Measurements from ENCODE around the gene PKNOX2.

The PKNOX2 gene

DNA sequence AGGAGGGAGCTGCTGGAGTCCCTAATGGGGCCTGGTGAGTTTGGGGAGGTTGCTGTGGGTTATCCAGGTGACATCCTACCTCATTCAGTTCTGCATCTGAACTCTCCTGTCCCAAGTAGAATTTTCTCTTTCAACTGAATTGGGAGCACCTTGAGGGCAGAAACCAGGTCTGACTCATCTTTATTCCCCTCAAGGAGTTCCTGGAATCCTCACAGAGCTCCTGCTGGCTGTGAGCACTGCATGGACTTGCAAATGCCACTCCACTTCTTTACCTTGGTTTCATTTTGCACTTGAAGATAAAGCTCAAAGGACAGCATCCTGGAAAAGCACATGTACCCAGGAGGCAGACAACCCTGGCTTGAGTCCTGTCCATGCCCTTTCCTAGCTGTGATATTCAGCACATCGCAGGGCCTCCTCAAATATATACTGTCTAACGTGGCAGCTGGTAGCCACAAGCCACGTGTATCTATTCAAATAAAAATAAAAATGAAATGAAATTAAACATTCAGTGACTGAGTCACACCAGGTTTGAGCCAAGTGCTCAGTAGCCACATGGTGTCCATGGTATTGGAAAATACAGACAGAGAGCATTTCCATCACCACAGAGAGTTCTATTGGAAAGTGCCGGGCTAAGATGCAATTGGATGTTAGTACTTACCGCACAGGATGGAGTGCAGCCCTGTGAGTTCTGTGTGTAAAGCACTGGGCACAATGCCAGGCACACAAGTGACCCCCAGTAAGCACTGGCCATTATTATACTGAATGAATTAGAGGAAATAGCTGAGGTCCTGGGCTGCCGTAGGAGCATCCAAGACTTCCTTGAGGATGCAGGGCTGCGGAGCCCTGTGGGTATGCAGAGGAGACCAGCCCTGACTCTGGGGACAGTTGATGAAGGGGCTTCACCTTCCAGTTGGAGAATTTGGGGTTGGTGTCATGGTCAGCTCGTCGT lies 149.0 kb downstream of the PKNOX2 start:
- Histone ChIP-seq H3K23ac (ENCODE audit: low read length) (no peak overlapping the region), H3K79me1 (ENCODE audit: low read length) (no peaks in the 10 kb centered on the region), H2BK120ac (ENCODE audit: insufficient read depth, low read length, poor library complexity) (no peak overlapping the region), H3K4me3 (ENCODE audit: low read depth, low read length) (no peak overlapping the region), H4K91ac (ENCODE audit: low read depth, low read length) (no peak overlapping the region), H3K79me2 (ENCODE audit: control insufficient read depth, insufficient read depth, low read length, poor library complexity) (no peaks in the 10 kb centered on the region), H3K36me3 (ENCODE audit: control insufficient read depth in 1 of 2, insufficient read depth in 2 of 2, low read length in 2 of 2) (no peaks in the 10 kb centered on the region), H4K8ac (ENCODE audit: low read depth, low read length) (no peak overlapping the region), H3K4me1 (ENCODE audit: control insufficient read depth in 1 of 2, insufficient read depth in 2 of 2, low read length in 2 of 2) (no peaks in the 10 kb centered on the region), H4K12ac (ENCODE audit: low read depth, low read length) (no peak overlapping the region), H2AFZ (ENCODE audit: insufficient read depth, low read length, poor library complexity) (no peak overlapping the region), H3K9ac (ENCODE audit: low read length) (no peak overlapping the region), H3K14ac (ENCODE audit: low read length) (no peak overlapping the region), H3K18ac (ENCODE audit: low read length) (no peak overlapping the region), H3K4me2 (ENCODE audit: low read length) (no peak overlapping the region), H3K27me3 (ENCODE audit: insufficient read depth, low read length) (no peaks in the 10 kb centered on the region), H3K4ac (ENCODE audit: low read depth, low read length) (no peak overlapping the region), H2BK5ac (ENCODE audit: low read depth, low read length, poor library complexity) (no peak overlapping the region), H3K27ac (ENCODE audit: low read depth, low read length) (no peak overlapping the region), H3K9me3 (ENCODE audit: insufficient read depth, low read depth, low read length) (no peaks in the 10 kb centered on the region), H2AK5ac (ENCODE audit: low read length) (no peak overlapping the region), H2BK12ac (ENCODE audit: low read length) (no peak overlapping the region)
- WGBS (ENCODE audit: extremely low coverage, insufficient coverage, insufficient read length) = no CpG with 5 or more reads among the region's 9 CpGs
- DNase-seq = peak; percentile 65 to 66

DNA sequence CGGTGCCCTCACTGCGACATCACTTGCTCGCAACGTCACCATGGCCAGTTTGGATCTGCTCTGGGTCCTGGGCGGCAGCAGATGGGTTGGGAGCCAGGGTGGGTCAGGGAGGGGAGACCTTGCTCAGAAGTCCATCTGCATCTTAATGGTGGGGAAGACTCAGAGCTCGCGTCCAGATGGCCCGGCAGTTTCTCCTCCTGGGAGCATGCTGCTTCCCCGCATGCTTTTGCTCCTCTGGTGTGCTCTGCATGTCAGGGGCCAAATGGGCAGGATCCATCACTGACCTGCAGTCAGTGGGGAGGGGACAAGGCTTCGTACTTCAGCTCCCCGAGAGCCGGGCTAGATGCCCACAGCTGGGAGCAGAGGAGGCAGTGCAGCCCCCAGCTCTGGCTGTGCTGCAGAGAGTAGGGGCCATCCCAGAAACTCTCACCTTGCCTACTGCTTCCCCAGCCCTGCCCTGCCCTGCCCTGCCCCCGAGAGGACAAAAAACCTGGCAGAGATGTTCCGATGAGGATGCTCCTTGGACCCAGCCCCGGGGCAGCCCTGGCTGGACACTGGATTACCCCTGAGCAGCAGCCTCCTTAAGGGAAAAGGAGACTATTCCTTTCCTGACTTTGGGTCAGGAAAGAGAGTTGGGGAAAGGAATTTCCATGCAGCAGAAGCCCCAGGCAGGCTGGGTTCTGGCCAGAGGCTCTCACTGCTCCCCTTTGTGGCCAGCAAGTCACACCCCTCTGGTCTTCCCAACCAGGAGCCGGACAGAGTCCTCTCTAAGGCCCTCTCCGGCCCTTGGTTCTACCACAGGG lies 149.9 kb downstream of the PKNOX2 start:
- H2BK5ac ChIP-seq (ENCODE audit: low read depth, low read length, poor library complexity) = no peak overlapping the region
- H3K4me3 ChIP-seq (ENCODE audit: low read depth, low read length) = no peak overlapping the region
- no peaks in the 10 kb centered on the region for H3K9me3 ChIP-seq (ENCODE audit: insufficient read depth, low read depth, low read length)
- H3K18ac ChIP-seq (ENCODE audit: low read length) = no peak overlapping the region
- H4K91ac ChIP-seq (ENCODE audit: low read depth, low read length) = no peak overlapping the region
- H3K4ac ChIP-seq (ENCODE audit: low read depth, low read length) = no peak overlapping the region
- no peaks in the 10 kb centered on the region for H3K27me3 ChIP-seq (ENCODE audit: insufficient read depth, low read length)
- no peak overlapping the region for H3K23ac ChIP-seq (ENCODE audit: low read length)
- no peaks in the 10 kb centered on the region for H3K79me2 ChIP-seq (ENCODE audit: control insufficient read depth, insufficient read depth, low read length, poor library complexity)
- no peak overlapping the region for H3K14ac ChIP-seq (ENCODE audit: low read length)
- H3K9ac ChIP-seq (ENCODE audit: low read length) = no peak overlapping the region
- H3K36me3 ChIP-seq (ENCODE audit: control insufficient read depth in 1 of 2, insufficient read depth in 2 of 2, low read length in 2 of 2) = no peaks in the 10 kb centered on the region
- no peak overlapping the region for H3K4me2 ChIP-seq (ENCODE audit: low read length)
- H3K27ac ChIP-seq (ENCODE audit: low read depth, low read length) = no peak overlapping the region
- no CpG with 5 or more reads among the region's 17 CpGs for WGBS (ENCODE audit: extremely low coverage, insufficient coverage, insufficient read length)
- no peaks in the 10 kb centered on the region for H3K79me1 ChIP-seq (ENCODE audit: low read length)
- H2BK120ac ChIP-seq (ENCODE audit: insufficient read depth, low read length, poor library complexity) = no peak overlapping the region
- no peak overlapping the region for H2AK5ac ChIP-seq (ENCODE audit: low read length)
- H4K12ac ChIP-seq (ENCODE audit: low read depth, low read length) = no peak overlapping the region
- no peak for DNase-seq
- no peak overlapping the region for H4K8ac ChIP-seq (ENCODE audit: low read depth, low read length)
- H2BK12ac ChIP-seq (ENCODE audit: low read length) = no peak overlapping the region
- H2AFZ ChIP-seq (ENCODE audit: insufficient read depth, low read length, poor library complexity) = no peak overlapping the region
- H3K4me1 ChIP-seq (ENCODE audit: control insufficient read depth in 1 of 2, insufficient read depth in 2 of 2, low read length in 2 of 2) = no peaks in the 10 kb centered on the region

DNA sequence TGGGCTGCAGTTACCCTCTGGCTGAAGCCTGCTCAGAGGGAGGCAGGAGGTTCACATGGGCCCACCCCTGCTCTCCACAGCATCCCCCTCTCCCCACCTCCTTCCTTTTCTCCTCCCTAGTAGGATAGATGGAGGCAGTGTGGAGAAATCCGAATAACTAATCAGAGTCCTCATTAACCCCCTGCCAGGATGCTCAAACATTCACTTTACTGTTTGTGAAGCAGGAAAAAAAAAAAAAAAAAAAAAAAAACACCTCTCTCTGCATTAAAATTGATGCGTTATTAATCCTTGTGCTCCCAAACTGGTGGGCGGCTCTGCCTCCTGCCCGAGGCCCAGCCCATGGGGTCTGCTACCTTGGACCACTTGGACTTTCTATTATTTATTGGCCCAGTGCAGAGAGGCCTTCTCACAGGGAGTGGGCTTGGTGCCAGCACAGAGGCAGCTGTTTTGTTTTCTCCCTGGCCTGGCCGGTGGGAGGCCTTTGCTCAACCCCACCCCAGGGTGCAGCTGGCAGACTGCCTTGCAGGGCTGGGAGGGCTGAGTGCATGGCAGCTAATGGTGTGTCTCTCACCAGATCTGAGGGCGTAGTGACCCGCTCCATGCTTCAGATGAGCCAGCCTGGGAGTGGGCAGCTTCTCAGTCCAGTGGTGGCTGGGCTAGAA lies 150.7 kb downstream of the PKNOX2 start:
- WGBS (ENCODE audit: extremely low coverage, insufficient coverage, insufficient read length) = no CpG with 5 or more reads among the region's 7 CpGs
- H3K79me2 ChIP-seq (ENCODE audit: control insufficient read depth, insufficient read depth, low read length, poor library complexity) = no peaks in the 10 kb centered on the region

DNA sequence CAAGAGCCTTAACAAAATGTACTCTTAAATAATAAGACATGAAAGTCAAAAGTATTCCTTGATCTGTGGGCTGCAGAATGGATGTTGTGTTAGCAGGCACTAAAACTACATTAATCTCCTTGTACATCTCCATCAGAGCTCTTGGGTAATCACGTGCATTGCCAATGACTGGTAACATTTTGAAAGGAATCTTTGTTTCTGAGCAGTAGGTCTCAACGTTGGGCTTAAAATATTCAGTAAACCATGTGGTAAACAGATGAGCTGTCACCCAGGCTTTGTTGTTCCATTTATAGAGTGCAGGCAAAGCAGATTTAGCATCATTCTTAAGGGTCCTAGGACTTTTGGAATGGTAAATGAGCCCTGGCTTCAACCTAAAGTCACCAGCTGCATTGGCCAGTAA lies 152.9 kb downstream of the PKNOX2 start:
- Histone ChIP-seq H2AFZ (ENCODE audit: insufficient read depth, low read length, poor library complexity) (no peak overlapping the region), H3K4me2 (ENCODE audit: low read length) (no peak overlapping the region), H3K4ac (ENCODE audit: low read depth, low read length) (no peak overlapping the region), H3K14ac (ENCODE audit: low read length) (no peak overlapping the region), H3K36me3 (ENCODE audit: control insufficient read depth in 1 of 2, insufficient read depth in 2 of 2, low read length in 2 of 2) (no peaks in the 10 kb centered on the region), H2BK5ac (ENCODE audit: low read depth, low read length, poor library complexity) (no peak overlapping the region), H4K8ac (ENCODE audit: low read depth, low read length) (no peak overlapping the region), H2BK120ac (ENCODE audit: insufficient read depth, low read length, poor library complexity) (no peak overlapping the region), H3K23ac (ENCODE audit: low read length) (no peak overlapping the region), H4K12ac (ENCODE audit: low read depth, low read length) (no peak overlapping the region), H3K27ac (ENCODE audit: low read depth, low read length) (no peak overlapping the region), H3K27me3 (ENCODE audit: insufficient read depth, low read length) (no peaks in the 10 kb centered on the region), H3K79me1 (ENCODE audit: low read length) (no peaks in the 10 kb centered on the region), H3K79me2 (ENCODE audit: control insufficient read depth, insufficient read depth, low read length, poor library complexity) (no peaks in the 10 kb centered on the region), H3K9me3 (ENCODE audit: insufficient read depth, low read depth, low read length) (peaks cover 2% of the 10 kb centered on the region), H2AK5ac (ENCODE audit: low read length) (no peak overlapping the region), H3K4me3 (ENCODE audit: low read depth, low read length) (no peak overlapping the region), H3K18ac (ENCODE audit: low read length) (no peak overlapping the region), H3K4me1 (ENCODE audit: control insufficient read depth in 1 of 2, insufficient read depth in 2 of 2, low read length in 2 of 2) (no peaks in the 10 kb centered on the region), H3K9ac (ENCODE audit: low read length) (no peak overlapping the region), H2BK12ac (ENCODE audit: low read length) (no peak overlapping the region), H4K91ac (ENCODE audit: low read depth, low read length) (no peak overlapping the region)
- DNase-seq = no peak
- no CpG with 5 or more reads among the region's 2 CpGs for WGBS (ENCODE audit: extremely low coverage, insufficient coverage, insufficient read length)

More for the DNA sequence above, 150.7 kb downstream of the PKNOX2 start:
- H2BK5ac ChIP-seq (ENCODE audit: low read depth, low read length, poor library complexity) = no peak overlapping the region
- no peaks in the 10 kb centered on the region for H3K27me3 ChIP-seq (ENCODE audit: insufficient read depth, low read length)
- no peak overlapping the region for H4K12ac ChIP-seq (ENCODE audit: low read depth, low read length)
- no peak for DNase-seq
- no peak overlapping the region for H3K4me3 ChIP-seq (ENCODE audit: low read depth, low read length)
- H3K18ac ChIP-seq (ENCODE audit: low read length) = no peak overlapping the region
- H2AK5ac ChIP-seq (ENCODE audit: low read length) = no peak overlapping the region
- no peak overlapping the region for H2BK12ac ChIP-seq (ENCODE audit: low read length)
- H3K36me3 ChIP-seq (ENCODE audit: control insufficient read depth in 1 of 2, insufficient read depth in 2 of 2, low read length in 2 of 2) = no peaks in the 10 kb centered on the region
- no peak overlapping the region for H4K8ac ChIP-seq (ENCODE audit: low read depth, low read length)
- H3K9ac ChIP-seq (ENCODE audit: low read length) = no peak overlapping the region
- no peak overlapping the region for H2AFZ ChIP-seq (ENCODE audit: insufficient read depth, low read length, poor library complexity)
- H3K9me3 ChIP-seq (ENCODE audit: insufficient read depth, low read depth, low read length) = peaks cover 2% of the 10 kb centered on the region
- no peak overlapping the region for H4K91ac ChIP-seq (ENCODE audit: low read depth, low read length)
- H3K14ac ChIP-seq (ENCODE audit: low read length) = no peak overlapping the region
- H2BK120ac ChIP-seq (ENCODE audit: insufficient read depth, low read length, poor library complexity) = no peak overlapping the region
- H3K4ac ChIP-seq (ENCODE audit: low read depth, low read length) = no peak overlapping the region
- H3K23ac ChIP-seq (ENCODE audit: low read length) = no peak overlapping the region
- H3K4me2 ChIP-seq (ENCODE audit: low read length) = no peak overlapping the region
- H3K4me1 ChIP-seq (ENCODE audit: control insufficient read depth in 1 of 2, insufficient read depth in 2 of 2, low read length in 2 of 2) = no peaks in the 10 kb centered on the region
- H3K79me1 ChIP-seq (ENCODE audit: low read length) = no peaks in the 10 kb centered on the region
- no peak overlapping the region for H3K27ac ChIP-seq (ENCODE audit: low read depth, low read length)
